GM19023 (cell line): ENCODE measurements around the gene ZNF366.

Experiments used
- ATAC-seq: cut with Tn5 transposase; IDR thresholded peaks from one replicate; pipeline ENCODE4 v1.9.1; 2021; ENCODE audit warnings: mild to moderate bottlenecking, moderate library complexity; ENCODE audit not compliant: unreplicated experiment

ZNF366 gene

GRCh38 chr5:72523960-72524582 lies 16.9 kb upstream of the ZNF366 start:
- ATAC-seq: peak; percentile 54

GRCh38 chr5:72522607-72523006 lies 15.4 kb upstream of the ZNF366 start:
- ATAC-seq: no peak

- no peak for ATAC-seq
Observed at GRCh38 chr5:72519111-72519510, 11.9 kb upstream of the ZNF366 start.

GRCh38 chr5:72518001-72518683 lies 10.9 kb upstream of the ZNF366 start:
- ATAC-seq: no peak

- no peak for ATAC-seq
Observed at GRCh38 chr5:72516916-72517315, 9.7 kb upstream of the ZNF366 start.

GRCh38 chr5:72515211-72515610 lies 8.0 kb upstream of the ZNF366 start:
- ATAC-seq: no peak

- ATAC-seq: no peak
Observed at GRCh38 chr5:72512593-72512860, 5.3 kb upstream of the ZNF366 start.

- no peak for ATAC-seq
Observed at GRCh38 chr5:72511774-72512592, 4.8 kb upstream of the ZNF366 start.

- ATAC-seq: no peak
Observed at GRCh38 chr5:72511366-72511765, 4.2 kb upstream of the ZNF366 start.

GRCh38 chr5:72510610-72511181 lies 3.5 kb upstream of the ZNF366 start:
- ATAC-seq: no peak

- no peak for ATAC-seq
Observed at GRCh38 chr5:72509401-72509800, 2.2 kb upstream of the ZNF366 start.

- peak; percentile 92 for ATAC-seq
Observed at GRCh38 chr5:72508241-72509170, 1.3 kb upstream of the ZNF366 start.

- ATAC-seq: no peak
Observed at GRCh38 chr5:72507907-72508238, 663 bp upstream of the ZNF366 start.

- ATAC-seq: no peak
Observed at GRCh38 chr5:72506158-72506549, 1.1 kb downstream of the ZNF366 start.

GRCh38 chr5:72505539-72506157 lies 1.6 kb downstream of the ZNF366 start:
- no peak for ATAC-seq

GRCh38 chr5:72505016-72505415 lies 2.2 kb downstream of the ZNF366 start:
- ATAC-seq: no peak

- ATAC-seq: no peak
Observed at GRCh38 chr5:72503888-72504491, 3.2 kb downstream of the ZNF366 start.

GRCh38 chr5:72501488-72501887 lies 5.7 kb downstream of the ZNF366 start:
- no peak for ATAC-seq

GRCh38 chr5:72499730-72500129 lies 7.5 kb downstream of the ZNF366 start:
- no peak for ATAC-seq

GRCh38 chr5:72499090-72499489 lies 8.1 kb downstream of the ZNF366 start:
- no peak for ATAC-seq
